Activated CD4-positive, alpha-beta T cell treated with anti-CD3 and anti-CD28 coated beads, Interleukin-2, Interleukin-4, amounts not matched to agents 100 ng/mL and 50 ng/mL, durations not matched to agents 16 hours and 8 hours (primary cell): Measurements from ENCODE around the gene NPIPA8.
"Not testable (repeated sequence)": the region's sequence is repeated elsewhere in the genome, so short reads cannot be mapped to it uniquely, and the experiment has no call there.

Experiments used
- DNase-seq: peaks from one replicate; pipeline ENCODE4 v3.0.0-alpha.2; 2020; ENCODE audit warnings: low spot score

NPIPA8 gene

DNA sequence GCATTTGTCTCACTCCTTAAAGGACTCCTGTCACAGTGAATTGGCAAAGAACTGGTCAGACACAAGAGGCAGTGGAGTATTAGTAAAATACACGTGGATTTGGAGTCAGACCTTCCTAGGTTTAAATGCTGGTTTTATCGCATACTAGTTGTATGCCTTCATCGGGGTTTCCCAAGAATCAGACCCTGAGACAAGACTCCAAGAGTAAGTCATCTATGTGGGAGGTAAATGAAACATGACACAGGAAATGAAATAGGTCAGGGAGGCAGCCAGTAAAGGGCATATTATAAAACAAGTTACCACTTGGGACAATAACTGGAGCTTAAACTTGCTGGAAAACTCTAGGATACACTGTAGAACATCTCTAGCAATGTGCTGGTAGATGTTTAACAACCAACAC, 59.8 kb downstream of the NPIPA8 start:
- not testable (repeated sequence) for DNase-seq

DNA sequence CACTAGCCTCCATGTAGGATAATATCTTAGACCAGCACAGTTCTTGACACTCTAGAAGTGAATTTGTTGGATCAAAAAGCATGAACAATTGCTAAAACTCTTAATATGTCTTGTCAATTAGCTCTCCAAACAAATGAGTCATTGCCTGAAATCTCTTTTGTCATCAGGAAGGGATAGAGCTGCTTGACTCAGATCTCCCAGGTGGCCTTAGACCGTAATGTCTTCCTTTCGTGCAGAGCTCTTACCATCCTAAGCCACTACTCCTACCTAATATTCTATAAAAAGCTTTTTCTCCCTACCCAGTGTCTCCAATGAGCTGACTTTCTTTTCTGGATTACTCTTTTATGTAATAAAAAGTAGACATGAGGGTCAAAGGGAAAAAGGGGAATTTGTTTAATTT, 66.4 kb downstream of the NPIPA8 start:
- DNase-seq: not testable (repeated sequence)
